ENCODE measurements around the gene SMC3. TPM values are rescaled to one million over a fixed set of nuclear protein-coding genes. Genes with fewer than 3 reads are reported as not detected.

Gene SMC3
- total RNA-seq, 2 donors from 2014 or later: 66.0 to 75.9 TPM

DNA sequence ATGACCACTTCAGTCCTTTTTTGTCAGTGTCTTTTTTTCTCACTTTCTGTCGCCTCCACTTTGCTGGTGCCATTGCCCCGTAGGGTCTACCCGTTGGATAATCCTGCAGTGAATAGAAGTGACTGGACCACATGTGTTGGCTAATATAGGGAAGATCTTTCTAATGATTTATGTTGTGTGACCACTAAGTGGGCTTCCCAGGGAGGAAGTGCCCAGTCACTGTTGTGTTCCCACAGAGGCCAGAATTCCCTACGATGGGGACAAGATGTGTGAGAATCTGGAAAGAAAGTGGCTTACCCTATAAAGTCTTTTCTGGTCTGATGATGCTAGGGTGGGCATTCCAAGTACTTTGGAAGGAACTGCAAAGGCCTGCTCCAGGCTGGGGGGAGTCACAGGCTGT is 28.4 kb upstream of the SMC3 start:
- no peaks in the 10 kb centered on the region for H3K4me1 ChIP-seq (ENCODE audit: control insufficient read depth, insufficient read depth, low read length)
- H3K9ac ChIP-seq (ENCODE audit: extremely low read depth, low read length, poor library complexity, severe bottlenecking): no peak overlapping the region
- H3K27me3 Mint-ChIP-seq (ENCODE audit: insufficient read depth): no peaks in the 10 kb centered on the region
- H3K4me3 Mint-ChIP-seq: no peak overlapping the region
- H3K27ac Mint-ChIP-seq: no peak overlapping the region
- H3K36me3 ChIP-seq (ENCODE audit: control insufficient read depth, insufficient read depth, low read length): no peaks in the 10 kb centered on the region
- TF ChIP-seq, protein P1, sequence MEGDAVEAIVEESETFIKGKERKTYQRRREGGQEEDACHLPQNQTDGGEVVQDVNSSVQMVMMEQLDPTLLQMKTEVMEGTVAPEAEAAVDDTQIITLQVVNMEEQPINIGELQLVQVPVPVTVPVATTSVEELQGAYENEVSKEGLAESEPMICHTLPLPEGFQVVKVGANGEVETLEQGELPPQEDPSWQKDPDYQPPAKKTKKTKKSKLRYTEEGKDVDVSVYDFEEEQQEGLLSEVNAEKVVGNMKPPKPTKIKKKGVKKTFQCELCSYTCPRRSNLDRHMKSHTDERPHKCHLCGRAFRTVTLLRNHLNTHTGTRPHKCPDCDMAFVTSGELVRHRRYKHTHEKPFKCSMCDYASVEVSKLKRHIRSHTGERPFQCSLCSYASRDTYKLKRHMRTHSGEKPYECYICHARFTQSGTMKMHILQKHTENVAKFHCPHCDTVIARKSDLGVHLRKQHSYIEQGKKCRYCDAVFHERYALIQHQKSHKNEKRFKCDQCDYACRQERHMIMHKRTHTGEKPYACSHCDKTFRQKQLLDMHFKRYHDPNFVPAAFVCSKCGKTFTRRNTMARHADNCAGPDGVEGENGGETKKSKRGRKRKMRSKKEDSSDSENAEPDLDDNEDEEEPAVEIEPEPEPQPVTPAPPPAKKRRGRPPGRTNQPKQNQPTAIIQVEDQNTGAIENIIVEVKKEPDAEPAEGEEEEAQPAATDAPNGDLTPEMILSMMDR (conservative IDR thresholded peaks at IDR 0.05): no peak
- DNase-seq: no peak
- peaks cover 9% of the 10 kb centered on the region for H3K4me1 Mint-ChIP-seq
- H3K9me3 Mint-ChIP-seq: no peaks in the 10 kb centered on the region
- 50 to 94% methylated on average over 1 to 4 of the region's 4 CpGs for WGBS, 2 experiments (ENCODE audit: insufficient coverage in 1 of 2, insufficient read length in 1 of 2)
- H3K27me3 ChIP-seq (ENCODE audit: control insufficient read depth, insufficient read depth, low read length, poor library complexity, severe bottlenecking): no peaks in the 10 kb centered on the region
- no peaks in the 10 kb centered on the region for H3K36me3 Mint-ChIP-seq (ENCODE audit: low read depth)
- no peak overlapping the region for H3K4me3 ChIP-seq (ENCODE audit: low read length)
- no peak overlapping the region for H3K27ac ChIP-seq (ENCODE audit: low read depth, low read length)
- no peaks in the 10 kb centered on the region for H3K9me3 ChIP-seq (ENCODE audit: control insufficient read depth, low read length)

DNA sequence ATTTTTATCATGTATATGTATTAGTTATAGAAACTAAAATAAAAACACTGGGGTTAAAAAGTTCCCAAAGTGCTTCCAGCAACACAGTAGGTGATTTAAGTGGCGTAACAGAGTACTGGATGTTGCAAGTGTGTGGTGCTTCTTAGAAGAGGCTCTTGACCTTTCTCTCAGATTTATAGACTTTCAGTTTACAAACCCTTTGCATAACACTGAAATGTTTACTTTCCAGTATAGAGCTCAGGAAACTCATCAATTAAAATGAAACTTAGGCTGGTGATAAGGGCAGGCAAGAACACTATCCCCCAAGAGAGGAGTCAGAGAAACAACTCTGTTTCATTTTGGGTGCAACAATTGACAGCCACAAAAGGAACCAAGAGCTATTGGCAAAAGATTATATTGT is 27.5 kb upstream of the SMC3 start:
- H3K9me3 ChIP-seq (ENCODE audit: control insufficient read depth, low read length): no peaks in the 10 kb centered on the region
- no peak overlapping the region for H3K4me3 Mint-ChIP-seq
- no peaks in the 10 kb centered on the region for H3K27me3 ChIP-seq (ENCODE audit: control insufficient read depth, insufficient read depth, low read length, poor library complexity, severe bottlenecking)
- no peaks in the 10 kb centered on the region for H3K36me3 Mint-ChIP-seq (ENCODE audit: low read depth)
- no peak overlapping the region for H3K27ac Mint-ChIP-seq
- no peak overlapping the region for H3K9ac ChIP-seq (ENCODE audit: extremely low read depth, low read length, poor library complexity, severe bottlenecking)
- TF ChIP-seq, protein P1 (conservative IDR thresholded peaks at IDR 0.05): no peak
- H3K4me3 ChIP-seq (ENCODE audit: low read length): no peak overlapping the region
- no peaks in the 10 kb centered on the region for H3K4me1 ChIP-seq (ENCODE audit: control insufficient read depth, insufficient read depth, low read length)
- no peaks in the 10 kb centered on the region for H3K36me3 ChIP-seq (ENCODE audit: control insufficient read depth, insufficient read depth, low read length)
- 94% methylated on average over 1 of the region's 1 CpG; no CpG with 5 or more reads in 1 of the 2 experiments for WGBS, 2 experiments (ENCODE audit: insufficient coverage in 1 of 2, insufficient read length in 1 of 2)
- H3K27me3 Mint-ChIP-seq (ENCODE audit: insufficient read depth): no peaks in the 10 kb centered on the region
- no peaks in the 10 kb centered on the region for H3K9me3 Mint-ChIP-seq
- peaks cover 6% of the 10 kb centered on the region for H3K4me1 Mint-ChIP-seq
- DNase-seq: no peak
- H3K27ac ChIP-seq (ENCODE audit: low read depth, low read length): no peak overlapping the region

DNA sequence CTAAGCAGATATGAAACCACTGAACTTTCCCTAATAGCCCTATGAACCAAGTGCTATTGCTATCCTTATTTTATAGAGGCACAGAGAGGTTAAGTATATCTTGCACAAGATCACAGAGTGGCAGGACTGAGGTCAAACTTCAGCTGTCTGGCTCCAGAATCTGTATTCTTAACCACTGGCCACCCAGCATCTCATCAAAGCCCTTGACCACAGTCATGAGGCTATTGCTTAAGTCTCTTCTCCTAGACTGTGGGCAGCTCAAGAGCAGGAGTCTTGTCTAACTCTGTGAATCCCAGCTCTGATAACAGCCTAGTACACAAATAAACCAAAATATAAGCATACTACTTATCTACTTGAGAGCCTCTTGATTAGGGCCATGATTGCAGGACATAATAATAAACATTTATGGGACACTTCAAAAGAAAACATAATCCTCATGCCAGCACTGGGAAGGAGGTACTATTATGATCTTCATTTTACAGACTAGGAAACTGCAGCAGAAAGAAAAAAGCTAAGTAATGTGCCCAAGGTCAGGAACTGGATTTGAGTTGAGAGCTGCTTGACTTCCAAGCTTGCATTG is 22.4 kb upstream of the SMC3 start:
- TF ChIP-seq, protein P1 (conservative IDR thresholded peaks at IDR 0.05): no peak
- H3K27me3 Mint-ChIP-seq (ENCODE audit: insufficient read depth): no peaks in the 10 kb centered on the region
- Histone ChIP-seq H3K9ac (ENCODE audit: extremely low read depth, low read length, poor library complexity, severe bottlenecking) (no peak overlapping the region), H3K4me3 (ENCODE audit: low read length) (no peak overlapping the region), H3K27ac (ENCODE audit: low read depth, low read length) (no peak overlapping the region), H3K36me3 (ENCODE audit: control insufficient read depth, insufficient read depth, low read length) (no peaks in the 10 kb centered on the region), H3K9me3 (ENCODE audit: control insufficient read depth, low read length) (no peaks in the 10 kb centered on the region), H3K4me1 (ENCODE audit: control insufficient read depth, insufficient read depth, low read length) (no peaks in the 10 kb centered on the region), H3K27me3 (ENCODE audit: control insufficient read depth, insufficient read depth, low read length, poor library complexity, severe bottlenecking) (no peaks in the 10 kb centered on the region)
- H3K27ac Mint-ChIP-seq: no peak overlapping the region
- DNase-seq: no peak
- no peaks in the 10 kb centered on the region for H3K9me3 Mint-ChIP-seq
- peaks cover 7% of the 10 kb centered on the region for H3K4me1 Mint-ChIP-seq
- no peak overlapping the region for H3K4me3 Mint-ChIP-seq
- H3K36me3 Mint-ChIP-seq (ENCODE audit: low read depth): no peaks in the 10 kb centered on the region
